GM19043 (cell line): Measurements from ENCODE around the gene COPB1.

ENCODE experiments used
- ATAC-seq: cut with Tn5 transposase; IDR thresholded peaks from one replicate; pipeline ENCODE4 v1.9.1; 2021; ENCODE audit warnings: low read depth; ENCODE audit not compliant: unreplicated experiment

Gene COPB1

GRCh38 chr11:14513800-14514199 lies 14.2 kb upstream of the COPB1 start:
- no peak for ATAC-seq

GRCh38 chr11:14506532-14506931 lies 6.9 kb upstream of the COPB1 start:
- ATAC-seq: no peak

GRCh38 chr11:14503023-14503422 lies 3.4 kb upstream of the COPB1 start:
- no peak for ATAC-seq

- no peak for ATAC-seq
Observed at GRCh38 chr11:14502039-14502438, 2.4 kb upstream of the COPB1 start.

DNA sequence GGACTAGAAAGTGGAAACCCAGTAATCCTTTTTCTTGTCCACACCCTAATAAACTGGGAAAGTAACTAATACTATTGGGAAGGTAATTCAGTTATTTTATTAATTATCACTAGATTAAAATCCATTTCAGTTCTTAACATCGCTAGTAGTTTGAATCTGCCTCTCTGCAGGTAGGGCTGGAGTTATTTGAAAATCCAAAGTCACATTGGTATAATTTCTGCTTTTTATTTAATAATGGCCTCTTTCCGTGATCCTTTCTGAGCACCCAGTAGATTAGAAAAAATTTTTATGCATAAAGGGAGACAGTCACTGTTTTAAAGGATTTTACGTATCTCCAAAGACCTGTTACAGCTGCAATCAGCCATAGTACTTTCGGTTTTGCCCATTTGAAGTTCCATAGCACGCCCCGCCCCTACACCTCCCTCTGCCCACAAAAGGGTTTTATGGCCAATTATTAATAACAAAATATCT lies 605 bp upstream of the COPB1 start:
- ATAC-seq: peak; percentile 50

DNA sequence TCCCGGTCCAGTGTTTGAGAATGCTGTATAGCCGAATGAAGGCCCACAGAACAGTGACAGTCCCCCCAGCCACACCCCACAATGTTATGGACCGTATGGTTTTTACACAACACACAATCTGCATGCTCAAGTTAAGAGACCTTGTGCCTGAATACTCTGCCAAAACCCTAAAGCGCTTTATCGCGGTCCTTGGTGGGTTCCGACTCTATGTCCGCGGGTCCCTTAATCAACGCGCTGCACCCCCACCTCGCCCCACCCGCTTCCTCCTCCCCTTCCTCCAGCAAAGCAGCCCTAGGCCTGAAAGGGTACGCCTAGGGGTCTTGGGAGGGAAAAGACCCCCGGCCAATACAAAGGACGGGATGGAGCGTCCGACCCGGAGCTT lies 442 bp downstream of the COPB1 start:
- peak; percentile 7 for ATAC-seq

DNA sequence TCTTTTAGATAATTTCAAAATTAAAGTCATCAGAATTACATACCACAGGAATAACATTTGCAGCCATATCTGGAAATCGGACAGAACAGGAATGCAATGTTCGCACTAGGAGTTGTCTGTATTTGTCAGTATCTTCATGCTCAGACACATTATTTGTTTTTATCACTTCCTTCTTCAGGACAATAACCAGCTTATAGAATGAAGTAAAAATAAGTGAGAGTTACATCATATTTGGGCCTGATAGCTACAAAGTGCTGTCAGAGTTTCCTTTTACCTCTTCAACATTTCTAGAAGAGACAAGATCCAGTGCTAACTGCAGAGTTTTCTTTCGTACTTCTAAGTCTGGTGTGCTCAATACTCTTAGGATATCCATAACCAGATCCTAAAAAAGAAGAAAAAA lies 18.9 kb downstream of the COPB1 start:
- ATAC-seq: no peak

DNA sequence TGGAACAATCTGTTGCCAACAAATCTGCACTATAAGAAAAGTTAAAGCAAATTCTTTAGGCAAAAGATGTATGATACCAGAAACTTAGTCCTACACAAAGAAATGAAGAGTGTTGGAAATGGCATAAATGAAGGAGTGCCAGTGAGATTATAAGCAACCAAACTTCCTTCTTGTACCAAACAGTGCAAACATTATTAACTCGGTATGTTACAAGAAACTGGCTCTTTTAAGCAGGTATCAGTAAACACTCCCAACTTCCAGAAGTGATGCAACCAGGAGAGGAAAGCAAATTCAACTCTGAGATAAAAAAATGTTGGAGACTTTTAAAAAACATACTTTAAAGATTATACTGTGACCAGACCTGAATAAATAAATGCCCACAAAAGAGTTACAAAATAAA lies 28.5 kb downstream of the COPB1 start:
- ATAC-seq: no peak

- ATAC-seq: no peak
Observed at GRCh38 chr11:14463623-14464022, 36.0 kb downstream of the COPB1 start.

DNA sequence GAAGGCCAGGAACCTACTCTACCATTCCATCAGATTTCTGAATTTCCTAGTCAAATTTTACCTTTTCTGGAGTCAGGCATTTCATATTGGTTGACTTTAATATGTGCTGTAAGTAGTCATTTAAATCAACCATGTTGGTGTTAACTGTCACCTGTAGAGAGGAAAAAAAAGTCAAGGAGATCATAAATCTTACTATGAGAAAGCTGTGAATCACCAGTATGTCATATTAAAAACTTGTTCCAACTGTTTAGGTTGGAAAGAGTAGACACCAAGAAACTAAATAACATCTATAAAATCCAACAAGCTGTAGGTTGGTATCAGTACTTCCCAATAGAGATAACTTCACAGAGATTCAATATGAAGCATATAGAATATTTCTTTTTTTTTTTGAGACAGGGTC lies 39.5 kb downstream of the COPB1 start:
- ATAC-seq: no peak

DNA sequence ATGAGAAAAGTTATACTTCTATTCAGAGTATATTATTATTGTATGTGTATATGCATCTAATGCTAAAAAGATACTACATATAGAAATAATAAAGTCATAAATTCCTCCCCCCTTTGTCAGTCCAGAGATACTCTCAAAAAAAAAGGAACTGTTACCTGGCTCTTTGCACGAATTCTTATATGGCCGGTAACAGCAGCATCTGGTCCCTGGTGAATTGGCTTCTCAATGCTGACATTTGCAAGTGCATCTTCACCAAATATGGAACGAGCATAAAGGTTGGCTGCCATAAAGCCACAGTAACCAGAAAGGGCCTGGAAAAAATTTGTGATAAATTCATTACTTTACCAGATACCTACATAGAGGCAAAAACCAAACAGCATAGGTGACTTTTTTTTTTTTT lies 41.2 kb downstream of the COPB1 start:
- no peak for ATAC-seq

DNA sequence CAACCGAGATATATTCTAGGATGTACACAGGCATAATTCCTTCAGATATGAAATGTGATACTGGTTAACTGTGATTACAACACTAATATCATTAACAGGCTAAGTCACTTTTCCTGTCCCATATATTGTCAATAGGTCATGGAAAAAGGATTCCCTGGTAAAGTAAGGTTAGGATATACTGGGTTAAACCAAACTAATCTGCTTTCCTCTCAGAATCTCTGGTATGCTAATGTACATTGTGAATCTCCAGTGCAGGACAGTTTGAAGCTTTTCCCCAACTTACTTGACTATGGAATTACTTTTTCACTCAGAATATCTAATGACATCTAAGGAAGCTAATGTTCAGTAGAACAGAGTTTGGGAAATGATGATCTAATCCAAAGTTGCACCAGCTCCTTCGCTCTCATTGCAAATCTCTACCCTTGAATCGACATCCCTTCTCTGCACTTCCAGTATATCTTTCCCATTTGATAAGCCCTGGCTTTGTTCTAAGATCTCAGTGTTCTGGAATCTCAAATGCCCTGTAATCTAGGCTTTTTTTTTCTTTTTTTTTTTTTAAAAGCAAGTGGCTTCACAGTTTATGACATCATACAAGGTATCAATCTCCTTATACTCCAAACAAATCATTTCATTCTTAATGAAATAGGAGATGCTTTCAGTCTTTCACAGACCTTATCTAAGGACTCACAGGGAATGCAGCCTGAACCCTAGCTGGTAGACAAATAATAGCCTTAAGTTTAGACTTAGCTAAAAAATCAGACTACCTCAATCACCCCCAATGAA lies 43.8 kb downstream of the COPB1 start:
- ATAC-seq: no peak

DNA sequence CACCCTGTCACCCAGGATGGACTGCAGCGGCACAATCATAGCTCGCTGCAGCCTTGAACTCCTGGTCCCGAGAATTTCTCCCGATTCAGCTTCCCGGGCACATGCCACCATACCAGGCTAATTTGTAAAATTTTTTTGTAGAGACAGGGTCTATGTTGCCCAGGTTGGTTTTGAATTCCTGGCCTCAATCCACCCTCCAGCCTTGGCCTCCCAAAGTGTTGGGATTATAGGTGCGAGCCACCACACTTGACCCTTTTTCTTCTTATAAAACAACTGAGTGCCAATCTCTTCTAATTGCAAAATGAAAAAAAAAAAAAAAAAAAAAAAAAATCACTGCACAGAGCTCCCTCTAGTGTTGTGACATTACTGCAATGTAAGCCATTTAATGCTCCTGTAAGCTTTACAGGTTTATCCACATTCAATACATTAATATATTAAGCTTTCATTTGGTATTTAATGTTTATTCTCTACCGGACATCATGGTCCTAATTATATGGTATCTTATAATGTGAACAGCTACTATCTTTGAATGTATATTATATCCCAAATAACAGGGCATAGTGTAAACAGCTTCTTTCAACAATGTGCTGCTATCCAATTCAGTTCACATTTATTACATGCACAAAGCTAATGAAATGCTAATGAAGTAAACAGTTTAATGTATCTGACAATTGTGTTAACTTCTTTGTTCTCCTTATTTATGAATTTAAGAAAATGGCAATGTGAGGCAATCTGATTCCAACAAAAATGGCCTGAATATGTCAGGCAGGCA lies 44.6 kb downstream of the COPB1 start:
- no peak for ATAC-seq

GRCh38 chr11:14451825-14452224 lies 47.8 kb downstream of the COPB1 start:
- ATAC-seq: peak; percentile 58

DNA sequence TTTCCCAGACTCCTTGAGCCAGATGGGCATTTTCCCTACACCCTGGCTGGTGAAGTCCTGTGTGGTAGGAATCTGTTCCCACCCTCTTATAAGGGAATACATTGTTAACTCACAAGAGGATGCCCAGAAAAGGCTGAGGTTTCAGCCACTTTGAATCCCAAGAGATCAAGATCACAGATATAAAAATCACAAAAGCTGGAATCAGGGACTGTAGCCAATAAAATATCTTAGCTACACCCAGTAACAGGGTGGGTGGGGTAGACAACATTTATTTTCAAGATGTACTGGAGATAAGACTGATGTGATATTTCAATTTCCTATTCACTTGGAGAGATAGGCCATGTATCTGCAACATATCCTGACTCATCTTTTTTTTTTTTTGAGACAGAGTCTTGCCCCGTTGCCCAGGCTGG lies 50.3 kb downstream of the COPB1 start:
- ATAC-seq: no peak

DNA sequence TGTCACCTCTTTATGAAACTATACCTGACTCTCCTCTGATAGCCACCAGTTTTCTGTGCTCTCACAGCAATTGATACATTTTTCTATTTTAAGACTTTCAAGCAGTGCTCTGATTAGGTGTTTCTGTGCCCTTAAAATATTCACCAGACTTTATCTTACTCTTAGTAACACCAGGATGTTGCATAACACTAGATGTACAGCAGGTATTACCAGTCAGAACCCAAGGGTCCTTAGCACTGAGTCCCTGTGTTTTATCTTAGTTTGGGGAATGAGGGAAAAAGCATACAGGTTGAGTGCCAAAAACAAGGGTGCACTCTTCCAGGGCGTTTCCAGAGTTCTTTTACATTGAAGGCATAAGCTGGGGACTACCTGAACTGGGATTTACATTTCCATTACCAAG lies 51.4 kb downstream of the COPB1 start:
- no peak for ATAC-seq

- ATAC-seq: no peak
Observed at GRCh38 chr11:14446701-14447169, 52.9 kb downstream of the COPB1 start.

DNA sequence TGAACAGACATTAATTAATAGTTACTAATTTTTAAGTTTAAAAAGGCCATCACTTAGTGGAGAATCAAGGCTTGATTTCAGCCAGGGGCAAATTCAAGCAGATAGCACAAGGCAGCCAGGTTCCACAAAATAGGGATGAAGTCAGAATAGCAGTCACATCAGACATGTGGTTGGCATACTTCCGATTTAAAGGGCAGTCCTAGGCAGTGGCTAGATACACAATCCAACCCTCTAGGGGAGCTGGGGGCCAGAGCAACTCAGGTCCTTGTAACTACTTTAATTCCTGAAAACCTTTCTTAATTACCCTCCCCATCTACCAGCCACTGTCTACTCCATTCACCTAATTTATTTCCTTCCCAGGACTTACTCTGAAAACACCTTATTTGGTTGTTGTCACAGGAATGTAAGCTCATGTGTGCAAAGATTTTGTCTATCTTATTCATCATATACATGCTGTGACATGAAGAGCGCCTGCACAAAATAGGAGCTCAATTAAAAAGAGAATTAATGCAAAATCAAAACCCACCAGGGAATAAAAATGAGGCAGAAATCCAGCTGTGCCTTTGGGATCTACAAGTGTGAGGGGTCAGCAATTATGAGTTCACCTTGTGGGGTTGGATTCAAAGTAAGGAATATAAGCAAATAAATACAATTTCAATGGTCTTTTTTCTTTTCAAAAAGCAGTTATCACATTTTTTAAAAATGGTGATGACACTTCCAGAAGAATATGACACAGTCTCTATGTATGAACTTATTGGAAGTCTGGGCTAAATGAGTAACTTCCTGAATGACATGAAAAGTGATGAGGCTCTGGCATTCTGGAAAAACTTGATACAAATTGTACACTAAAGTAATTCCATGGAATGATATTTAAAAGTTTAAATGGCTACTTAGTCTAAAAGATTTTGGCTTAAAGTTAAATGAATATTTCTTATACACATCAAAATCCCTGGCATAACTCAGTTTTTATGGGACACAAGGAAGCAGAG lies 53.8 kb downstream of the COPB1 start:
- ATAC-seq: no peak

DNA sequence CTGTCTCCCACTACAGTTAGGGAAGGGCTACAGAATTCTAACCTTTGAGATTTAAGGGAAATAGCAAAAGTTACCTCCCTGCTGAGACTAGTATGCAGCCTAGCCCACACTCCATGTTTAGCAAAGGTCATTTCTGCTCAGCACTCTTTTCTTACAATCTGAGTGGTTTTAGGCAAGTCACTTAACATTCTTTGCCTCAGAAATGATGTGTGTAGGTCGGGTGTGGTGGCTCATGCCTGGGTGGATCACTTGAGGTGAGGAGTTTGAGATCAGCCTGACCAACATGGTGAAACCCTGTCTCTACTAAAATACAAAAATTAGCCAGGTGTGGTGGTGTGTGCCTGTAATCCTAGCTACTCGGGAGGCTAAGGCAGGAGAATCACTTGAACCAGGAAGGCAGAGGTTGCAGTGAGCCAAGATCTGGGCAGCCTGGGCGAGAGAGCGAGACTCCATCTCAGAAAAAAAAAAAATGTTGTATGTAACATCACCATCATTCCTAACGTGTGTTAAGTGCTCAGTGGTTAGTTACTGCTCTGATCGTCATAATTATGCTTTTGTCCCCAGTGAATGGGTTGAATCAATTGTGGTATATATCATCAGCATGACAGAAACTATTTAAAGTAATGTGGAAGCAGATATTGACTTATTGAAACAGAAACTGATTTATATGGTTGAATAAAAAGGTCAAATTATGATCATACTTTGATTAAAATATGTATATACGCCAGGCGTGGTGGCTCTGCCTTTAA lies 55.0 kb downstream of the COPB1 start:
- ATAC-seq: no peak

DNA sequence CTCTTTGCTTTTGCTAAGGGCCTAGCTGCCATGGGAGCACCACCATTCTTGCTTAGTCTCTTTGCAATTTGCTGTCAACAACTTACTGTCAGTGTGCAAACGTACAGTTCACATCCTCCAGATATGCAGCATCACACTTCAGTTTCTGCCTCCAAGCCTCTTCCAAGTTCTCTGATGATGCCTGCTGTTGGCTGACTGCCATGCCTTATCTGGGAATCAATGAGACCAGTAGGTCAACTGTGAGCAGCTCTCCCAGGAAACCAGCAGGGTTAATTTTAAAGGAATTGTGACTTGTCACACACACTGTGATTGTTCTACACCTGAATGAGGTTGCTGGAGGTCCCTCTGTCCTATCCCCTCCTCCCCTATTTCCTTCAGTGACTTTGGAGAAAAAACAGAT lies 56.0 kb downstream of the COPB1 start:
- ATAC-seq: no peak
